H1 (cell line): ENCODE results near the gene PPM1M. TPM values are rescaled to one million over a fixed set of nuclear protein-coding genes. Genes with fewer than 3 reads are reported as not detected.

Experiments
- CTCF ChIA-PET: fragments of 300-600 bp; sonication (Branson Sonifier 250); formaldehyde crosslinking; loops from one replicate; lab custom pipeline; 2021; ENCODE audit not compliant: partially characterized antibody; lab: Charles Lee
- POLR2A ChIA-PET: fragments of 300-600 bp; sonication (Branson Sonifier 250); formaldehyde crosslinking; loops from one replicate; lab custom pipeline; 2021; ENCODE audit warnings: inconsistent platforms; ENCODE audit not compliant: partially characterized antibody; lab: Charles Lee
- DNase-seq, 2 experiments: peaks; one replicate each; pipeline versions ENCODE4 v3.0.0 to v3.0.0-alpha.2; 2010 to 2022; ENCODE audit warnings: low spot score in 2 of 2, low read depth in 1 of 2, mixed read lengths in 1 of 2
- FAIRE-seq: peaks from 2 replicates; lab custom pipeline; 2011; peaks lifted over from hg19 to GRCh38; lab: Jason Lieb, UNC
- H2AFZ ChIP-seq: 2 replicates; pipeline ENCODE4 v1.8.1; 2012; ENCODE audit warnings: low read length, inconsistent platforms
- H2AK5ac ChIP-seq: 2 replicates; pipeline ENCODE4 v1.6.1; 2013; ENCODE audit warnings: low read depth, low read length
- H2BK120ac ChIP-seq: replicated peaks from 2 replicates; pipeline ENCODE3; 2013; ENCODE audit warnings: low read depth, low read length, inconsistent platforms
- H2BK12ac ChIP-seq: 2 replicates; pipeline ENCODE4 v1.6.1; 2013; ENCODE audit warnings: low read depth, low read length
- H2BK15ac ChIP-seq: 2 replicates; pipeline ENCODE4 v1.6.1; 2013; ENCODE audit warnings: low read length
- H2BK20ac ChIP-seq: 2 replicates; pipeline ENCODE4 v1.6.1; 2013; ENCODE audit warnings: low read length
- H2BK5ac ChIP-seq: 2 replicates; pipeline ENCODE4 v1.6.1; 2013; ENCODE audit warnings: low read depth, low read length
- H3K14ac ChIP-seq: 2 replicates; pipeline ENCODE4 v1.6.1; 2013; ENCODE audit warnings: inconsistent platforms; ENCODE audit not compliant: insufficient read length
- H3K18ac ChIP-seq: 2 replicates; pipeline ENCODE4 v1.6.1; 2013; ENCODE audit warnings: low read length; ENCODE audit errors: extremely low read depth
- H3K23ac ChIP-seq: 2 replicates; pipeline ENCODE4 v1.6.1; 2013; ENCODE audit warnings: inconsistent platforms; ENCODE audit not compliant: insufficient read length
- H3K23me2 ChIP-seq: 2 replicates; pipeline ENCODE4 v1.6.1; 2013; ENCODE audit warnings: low read depth, low read length
- H3K27ac ChIP-seq: 2 replicates; pipeline ENCODE4 v1.6.1; 2011; ENCODE audit warnings: low read depth, low read length, inconsistent platforms
- H3K27me3 ChIP-seq, 4 experiments: replicated peaks in 1 of 4; 1 replicate in 1 of 4; 2 replicates in 3 of 4; pipeline versions ENCODE4 v1.6.1 to v1.8.1; 2011 to 2013; ENCODE audit warnings: low read length in 3 of 4, mild to moderate bottlenecking in 3 of 4, inconsistent platforms in 2 of 4, mixed read lengths in 2 of 4, moderate library complexity in 1 of 4; ENCODE audit not compliant: control insufficient read depth in 3 of 4, insufficient read depth in 3 of 4; ENCODE audit errors: extremely low read depth in 1 of 4
- H3K36me3 ChIP-seq, 4 experiments: 2 replicates each; pipeline versions ENCODE4 v1.6.1 to v1.8.1; 2011 to 2013; ENCODE audit warnings: mild to moderate bottlenecking in 4 of 4, low read length in 3 of 4, moderate library complexity in 2 of 4, control low read depth in 1 of 4, inconsistent platforms in 1 of 4; ENCODE audit not compliant: insufficient read depth in 4 of 4, control insufficient read depth in 2 of 4
- H3K4ac ChIP-seq: replicated peaks from 2 replicates; pipeline ENCODE3; 2013; ENCODE audit warnings: low read length, low read depth, mixed read lengths, inconsistent platforms; ENCODE audit not compliant: insufficient read length
- H3K4me1 ChIP-seq, 4 experiments: replicated peaks in 1 of 4; 1 replicate in 1 of 4; 2 replicates in 3 of 4; pipeline versions ENCODE4 v1.6.1 to v1.8.1; 2011 to 2013; ENCODE audit warnings: low read length in 3 of 4, inconsistent platforms in 2 of 4, mixed read lengths in 1 of 4; ENCODE audit not compliant: insufficient read depth in 4 of 4, control insufficient read depth in 3 of 4
- H3K4me2 ChIP-seq, 2 experiments: 2 replicates each; pipeline versions ENCODE4 v1.6.1 to v1.8.1; 2011 to 2013; ENCODE audit warnings: low read depth in 2 of 2, low read length in 2 of 2, control low read depth in 1 of 2, inconsistent platforms in 1 of 2, mild to moderate bottlenecking in 1 of 2; ENCODE audit not compliant: insufficient read depth in 1 of 2
- H3K4me3 ChIP-seq, 4 experiments: fragments of 200-600, 300-600 bp in 1 of 4; sonication (generic), shearing (Covaris generic), sonication (Bioruptor Twin) in 1 of 4; 2 replicates each; pipeline versions ENCODE4 v1.5.1 to v1.8.1; 2011 to 2016; ENCODE audit warnings: low read length in 4 of 4, low read depth in 3 of 4, control low read depth in 2 of 4, inconsistent platforms in 2 of 4, mild to moderate bottlenecking in 2 of 4, mixed read lengths in 1 of 4, moderate library complexity in 1 of 4; ENCODE audit not compliant: insufficient read depth in 2 of 4; ENCODE audit errors: extremely low read depth in 1 of 4
- H3K56ac ChIP-seq: replicated peaks from 2 replicates; pipeline ENCODE3; 2013; ENCODE audit warnings: low read depth, mild to moderate bottlenecking, mixed read lengths, low read length, inconsistent platforms; ENCODE audit not compliant: insufficient read length
- H3K79me1 ChIP-seq: 2 replicates; pipeline ENCODE4 v1.6.1; 2013; ENCODE audit warnings: low read depth, low read length, control low read depth
- H3K79me2 ChIP-seq, 2 experiments: 2 replicates each; pipeline versions ENCODE4 v1.6.1 to v1.8.1; 2012 to 2013; ENCODE audit warnings: low read length in 2 of 2, mild to moderate bottlenecking in 2 of 2, inconsistent platforms in 1 of 2; ENCODE audit not compliant: insufficient read depth in 2 of 2, control insufficient read depth in 1 of 2
- H3K9ac ChIP-seq, 4 experiments: replicated peaks in 1 of 4; 1 replicate in 1 of 4; 2 replicates in 3 of 4; pipeline versions ENCODE4 v1.6.1 to v1.8.1; 2011 to 2013; ENCODE audit warnings: low read depth in 3 of 4, low read length in 3 of 4, control low read depth in 2 of 4, mild to moderate bottlenecking in 2 of 4, moderate library complexity in 2 of 4, inconsistent platforms in 1 of 4; ENCODE audit errors: extremely low read depth in 1 of 4
- H3K9me3 ChIP-seq, 2 experiments: 2 replicates each; pipeline versions ENCODE4 v1.6.1 to v1.8.1; 2012 to 2013; ENCODE audit warnings: mild to moderate bottlenecking in 2 of 2, moderate library complexity in 2 of 2, control low read depth in 1 of 2, inconsistent platforms in 1 of 2, low read depth in 1 of 2, low read length in 1 of 2, mixed read lengths in 1 of 2; ENCODE audit not compliant: insufficient read depth in 2 of 2
- H4K20me1 ChIP-seq, 2 experiments: replicated peaks in 1 of 2; 2 replicates each; pipeline versions ENCODE3 to v1.8.1; 2011 to 2013; ENCODE audit warnings: inconsistent platforms in 2 of 2, low read length in 2 of 2, mild to moderate bottlenecking in 1 of 2; ENCODE audit not compliant: insufficient read depth in 2 of 2, control insufficient read depth in 1 of 2
- H4K5ac ChIP-seq: 2 replicates; pipeline ENCODE4 v1.6.1; 2013; ENCODE audit warnings: low read length, low read depth, mixed read lengths, inconsistent platforms; ENCODE audit not compliant: insufficient read length
- H4K8ac ChIP-seq: 2 replicates; pipeline ENCODE4 v1.8.0; 2013; ENCODE audit warnings: mild to moderate bottlenecking, moderate library complexity, low read length, inconsistent platforms; ENCODE audit not compliant: insufficient read depth; ENCODE audit errors: extremely low read depth
- H4K91ac ChIP-seq: replicated peaks from 2 replicates; pipeline ENCODE3; 2013; ENCODE audit warnings: low read length, mixed read lengths, inconsistent platforms; ENCODE audit not compliant: insufficient read length
- BRCA1 ChIP-seq: IDR thresholded peaks from 2 replicates; pipeline ENCODE4 v1.6.1; 2012; ENCODE audit warnings: low read depth, low read length, improper control_type of control experiment
- CHD1 ChIP-seq: IDR thresholded peaks from 2 replicates; pipeline ENCODE4 v1.6.1; 2012; ENCODE audit warnings: low read depth, low read length, improper control_type of control experiment
- CHD2 ChIP-seq: IDR thresholded peaks from 2 replicates; pipeline ENCODE4 v1.6.1; 2012; ENCODE audit warnings: low read length, improper control_type of control experiment
- PHF8 ChIP-seq: fragments of 200-600 bp; sonication (generic); conservative IDR thresholded peaks from 2 replicates; pipeline ENCODE4 v1.7.1; 2012; ENCODE audit warnings: low read depth, mild to moderate bottlenecking, inconsistent platforms, low read length, moderate library complexity
- RBBP5 ChIP-seq: IDR thresholded peaks from 2 replicates; pipeline ENCODE4 v1.7.1; 2012; ENCODE audit warnings: low read depth, mild to moderate bottlenecking, inconsistent platforms, low read length, moderate library complexity, borderline replicate concordance
- TAF1 ChIP-seq: IDR thresholded peaks from 2 replicates; pipeline ENCODE4 v1.6.1; 2011; ENCODE audit warnings: mild to moderate bottlenecking, low read depth, low read length
- ZNF274 ChIP-seq: IDR thresholded peaks from 2 replicates; pipeline ENCODE4 v1.7.0; 2012; ENCODE audit warnings: low read length, borderline replicate concordance; ENCODE audit errors: extremely low read depth
- WGBS, 2 experiments: shearing (Covaris generic) in 1 of 2; methylation state at CpG; one replicate each; pipeline versions ENCODE4 v1.1.6 to v1.1.7; 2013 to 2015; ENCODE audit warnings: low lambda C conversion rate in 2 of 2, mixed read lengths in 2 of 2, inconsistent platforms in 1 of 2, low coverage in 1 of 2, missing lambda C conversion rate in 1 of 2; ENCODE audit not compliant: insufficient replicate concordance in 2 of 2, insufficient coverage in 1 of 2, insufficient read length in 1 of 2; ENCODE audit errors: extremely low coverage in 1 of 2, missing lambda C conversion rate in 1 of 2; 5-methylcytosine and 5-hydroxymethylcytosine counted together
- polyA plus RNA-seq, 7 experiments: library from polyadenylated mRNA; depleted of rRNA in 3 of 7; stranded (reverse) in 5 of 7; unstranded in 2 of 7; fragments of >200 nt in 5 of 7; fragments of 200-250 nt in 2 of 7; gene quantifications; 1 replicate in 5 of 7; 2 replicates in 1 of 7; 4 replicates in 1 of 7; pipeline versions ENCODE4 v1.2.1 to v1.2.3, GENCODE V29; 2011 to 2013; ENCODE audit warnings: missing spikeins in 2 of 7, mixed read lengths in 2 of 7
- total RNA-seq: library from RNA; stranded (reverse); fragmentation: NEBNext Ultra II Directional; extraction: Animal tissue kit (Norgen Biotek cat#: 25700); gene quantifications from 2 replicates; pipeline ENCODE4 v1.2.1, GENCODE V29; 2021
- TF ChIP-seq, protein P1 (sequence below): IDR thresholded peaks from 2 replicates; pipeline ENCODE4 v1.6.1; 2011; ENCODE audit warnings: low read depth, mild to moderate bottlenecking, low read length; ENCODE audit not compliant: insufficient read depth

The PPM1M gene
- total and polyA plus RNA-seq, 2 of the 8 experiments (the other 6 are each of a cell fraction or from before 2014, with no cell fraction given): 5.2 to 6.3 TPM

DNA sequence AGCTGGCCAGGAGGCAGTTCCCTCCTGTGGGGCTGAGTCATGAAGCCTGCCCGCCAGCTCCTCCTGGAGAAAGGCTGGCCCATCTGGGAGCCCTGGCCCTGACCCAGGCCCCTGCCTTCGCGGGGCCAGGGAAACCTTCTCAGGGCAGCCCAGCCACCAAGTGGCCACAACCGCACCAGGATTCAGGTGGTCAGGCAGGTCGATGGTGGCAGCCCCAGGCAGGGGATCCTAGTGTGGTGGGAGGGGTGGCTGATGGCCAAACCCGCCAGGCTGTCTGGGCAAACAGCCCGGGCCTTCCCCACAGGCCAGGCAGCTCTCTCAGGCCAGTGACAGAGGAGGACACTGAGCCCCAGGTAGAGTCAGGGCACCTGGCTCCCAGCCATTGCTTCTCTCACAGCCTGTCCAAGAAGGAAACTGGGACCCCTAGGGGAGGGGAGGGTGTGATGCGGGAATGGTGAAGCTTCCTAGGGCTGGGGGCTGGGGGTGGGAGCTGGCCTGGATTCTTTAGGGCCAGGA, 7.8 kb upstream of the PPM1M start:
- H3K4ac ChIP-seq: no peak overlapping the region
- H3K79me1 ChIP-seq: peaks cover 15% of the 10 kb centered on the region
- peak overlapping the region; percentile 96; the same call in 1 of the 2 replicates for H2BK5ac ChIP-seq
- ChIA-PET POLR2A (interaction anchor here (0.7 to 6.5 kb wide), 15 partner anchors 8 to 246 kb away, joined by 3 to 69 read pairs (median 4); partner anchors contain the start of genes GLYCTK, PPM1M, RPL29 and TLR9), CTCF (interaction anchor here (0.8 to 14.4 kb wide), 18 partner anchors 7 to 223 kb away, joined by 3 to 336 read pairs (median 6); partner anchors contain the start of genes PPM1M, TLR9 and WDR82)
- no peak overlapping the region; the same call in 1 of the 2 replicates for H2BK20ac ChIP-seq
- peaks cover 9% of the 10 kb centered on the region for H3K23me2 ChIP-seq
- no peaks in the 10 kb centered on the region for H3K36me3 ChIP-seq
- no peaks in the 10 kb centered on the region for H3K9me3 ChIP-seq
- peak overlapping the region; percentile 5; the same call in 1 of the 2 replicates for H3K27ac ChIP-seq
- H2AK5ac ChIP-seq: peak overlapping the region; percentile 94; the same call in 1 of the 2 replicates
- DNase-seq (peak in 1 of 2 experiments; percentile 63), FAIRE-seq (no peak)
- H3K23ac ChIP-seq: no peak overlapping the region
- peak overlapping the region; percentile 97 for H4K91ac ChIP-seq
- no peak overlapping the region for H2AFZ ChIP-seq
- H3K4me2 ChIP-seq: peak overlapping the region; percentile 78 to 98
- H4K8ac ChIP-seq: peak overlapping the region; percentile 88
- WGBS, 2 experiments: 61% methylated on average over 7 of the region's 8 CpGs; no CpG with 5 or more reads in 1 of the 2 experiments
- peak overlapping the region; percentile 88; the same call in 1 of the 2 replicates for H2BK15ac ChIP-seq
- peaks cover 15 to 42% (median 28%) of the 10 kb centered on the region in 4 experiments for H3K4me1 ChIP-seq
- H2BK120ac ChIP-seq: no peak overlapping the region
- peak overlapping the region; percentile 72 to 95 (median 91); a peak in 3 of 8 replicates for H3K4me3 ChIP-seq
- peak overlapping the region; percentile 28 for H4K5ac ChIP-seq
- H3K79me2 ChIP-seq: peaks cover 0 to 15% of the 10 kb centered on the region in 2 experiments; a peak in 2 of 4 replicates
- H3K14ac ChIP-seq: no peak overlapping the region
- peaks cover 4 to 7% of the 10 kb centered on the region in 2 experiments for H4K20me1 ChIP-seq
- TF ChIP-seq TAF1 (0 out of 2 replicates have a peak, but pooled peaks have one; percentile 30), PHF8 (no peak), ZNF274 (no peak), CHD2 (no peak), RBBP5 (no peak), CHD1 (no peak), BRCA1 (no peak)
- TF ChIP-seq, protein P1, sequence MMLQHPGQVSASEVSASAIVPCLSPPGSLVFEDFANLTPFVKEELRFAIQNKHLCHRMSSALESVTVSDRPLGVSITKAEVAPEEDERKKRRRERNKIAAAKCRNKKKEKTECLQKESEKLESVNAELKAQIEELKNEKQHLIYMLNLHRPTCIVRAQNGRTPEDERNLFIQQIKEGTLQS: no peak
- TF ChIP-seq, all 59 proteins: peak for 1
- H3K18ac ChIP-seq: peak overlapping the region; percentile 80
- H3K27me3 ChIP-seq: no peaks in the 10 kb centered on the region
- no peak overlapping the region for H2BK12ac ChIP-seq
- H3K9ac ChIP-seq: no peak overlapping the region
- no peak overlapping the region for H3K56ac ChIP-seq
